HEK293 (cell line): ENCODE results near the gene SMPD3.

Source experiments
- CTCF ChIA-PET: fragments of 350-600 bp; formaldehyde crosslinking; extraction: SDS; loops from one replicate; lab custom pipeline; 2021; ENCODE audit warnings: antibody characterized with exemption; lab: Yijun Ruan, JAX
- POLR2A ChIA-PET: fragments of 300-600 bp; formaldehyde crosslinking; extraction: SDS; loops from one replicate; lab custom pipeline; 2020; ENCODE audit warnings: antibody characterized with exemption, inconsistent platforms; lab: Yijun Ruan, JAX
- H3K27ac ChIP-seq: fragments of 200-500 bp; sonication (Bioruptor generic); 2 replicates; pipeline ENCODE4 v1.5.1; 2014; ENCODE audit warnings: low read depth, low read length, control low read depth, inconsistent platforms; ENCODE audit errors: extremely low read depth
- H3K36me3 ChIP-seq, 2 experiments: fragments of 200-500 bp in 1 of 2; sonication (Bioruptor generic) in 1 of 2; 1 replicate in 1 of 2; 2 replicates in 1 of 2; pipeline ENCODE4 v1.5.1; 2014 to 2017; ENCODE audit warnings: inconsistent platforms in 2 of 2, low read length in 2 of 2; ENCODE audit not compliant: control insufficient read depth in 2 of 2, insufficient read depth in 1 of 2
- H3K4me1 ChIP-seq: fragments of 200-500 bp; sonication (Bioruptor generic); 2 replicates; pipeline ENCODE4 v1.5.1; 2014; ENCODE audit warnings: mild to moderate bottlenecking, low read length, inconsistent platforms; ENCODE audit not compliant: control insufficient read depth, insufficient read depth
- H3K4me3 ChIP-seq: 2 replicates; pipeline ENCODE4 v1.5.1; 2011; ENCODE audit warnings: low read depth, mild to moderate bottlenecking, control low read depth, low read length, moderate library complexity
- H3K9me3 ChIP-seq: fragments of 200-500 bp; sonication (Bioruptor generic); 2 replicates; pipeline ENCODE4 v1.5.1; 2014; ENCODE audit warnings: low read depth, low read length, inconsistent platforms; ENCODE audit not compliant: control insufficient read depth, insufficient read depth
- GLI2 ChIP-seq: fragments of 450-650 bp; formaldehyde crosslinking; IDR thresholded peaks from 2 replicates; pipeline ENCODE4; 2017; ENCODE audit warnings: missing biosample characterization, missing genetic modification characterization, low read depth, borderline replicate concordance
- HOXA7 ChIP-seq: sonication (generic); formaldehyde crosslinking; IDR thresholded peaks from 2 replicates; pipeline ENCODE4 v1.8.1; 2022; ENCODE audit warnings: missing genetic modification reagents, borderline replicate concordance
- PRDM10 ChIP-seq: fragments of 450-650 bp; formaldehyde crosslinking; IDR thresholded peaks from 2 replicates; pipeline ENCODE4 v1.5.1; 2016; ENCODE audit warnings: missing biosample characterization, missing genetic modification characterization
- PRDM6 ChIP-seq: fragments of 450-650 bp; formaldehyde crosslinking; IDR thresholded peaks from 2 replicates; pipeline ENCODE4 v1.5.1; 2017; ENCODE audit warnings: missing biosample characterization, missing genetic modification characterization
- ZBTB17 ChIP-seq: fragments of 450-650 bp; formaldehyde crosslinking; IDR thresholded peaks from 2 replicates; pipeline ENCODE4 v1.5.1; 2016; ENCODE audit warnings: missing biosample characterization, missing genetic modification characterization
- ZNF146 ChIP-seq: fragments of 450-650 bp; formaldehyde crosslinking; IDR thresholded peaks from 2 replicates; pipeline ENCODE4 v1.5.1; 2016; ENCODE audit warnings: missing biosample characterization, missing genetic modification characterization
- ZNF202 ChIP-seq: fragments of 450-650 bp; formaldehyde crosslinking; IDR thresholded peaks from 2 replicates; pipeline ENCODE4 v1.5.1; 2016; ENCODE audit warnings: missing biosample characterization, missing genetic modification characterization, borderline replicate concordance
- ZNF223 ChIP-seq: fragments of 450-650 bp; formaldehyde crosslinking; IDR thresholded peaks from 2 replicates; pipeline ENCODE4 v1.5.1; 2016; ENCODE audit warnings: missing biosample characterization, missing genetic modification characterization
- ZNF280D ChIP-seq: fragments of 450-650 bp; formaldehyde crosslinking; IDR thresholded peaks from 2 replicates; pipeline ENCODE4 v1.5.1; 2016; ENCODE audit warnings: missing biosample characterization, missing genetic modification characterization
- ZNF426 ChIP-seq: fragments of 450-650 bp; formaldehyde crosslinking; IDR thresholded peaks from 2 replicates; pipeline ENCODE4 v1.5.1; 2017; ENCODE audit warnings: missing biosample characterization, missing genetic modification characterization, mild to moderate bottlenecking, inconsistent platforms, moderate library complexity
- ZNF473 ChIP-seq: fragments of 450-650 bp; formaldehyde crosslinking; IDR thresholded peaks from 2 replicates; pipeline ENCODE4 v1.5.1; 2017; ENCODE audit warnings: missing biosample characterization, missing genetic modification characterization
- ZNF518A ChIP-seq: fragments of 450-650 bp; formaldehyde crosslinking; conservative IDR thresholded peaks from 2 replicates; pipeline ENCODE4 v1.5.1; 2016; ENCODE audit warnings: low read depth, missing biosample characterization, missing genetic modification characterization
- ZNF529 ChIP-seq: fragments of 450-650 bp; formaldehyde crosslinking; IDR thresholded peaks from 2 replicates; pipeline ENCODE4 v1.5.1; 2017; ENCODE audit warnings: missing genetic modification characterization, missing biosample characterization; ENCODE audit not compliant: insufficient replicate concordance
- ZNF560 ChIP-seq: fragments of 450-650 bp; formaldehyde crosslinking; IDR thresholded peaks from 2 replicates; pipeline ENCODE4 v1.5.1; 2017; ENCODE audit warnings: missing biosample characterization, missing genetic modification characterization, borderline replicate concordance
- ZNF580 ChIP-seq: fragments of 450-650 bp; formaldehyde crosslinking; IDR thresholded peaks from 2 replicates; pipeline ENCODE4 v1.5.1; 2016; ENCODE audit warnings: missing biosample characterization, missing genetic modification characterization
- ZNF596 ChIP-seq: fragments of 450-650 bp; IDR thresholded peaks from 2 replicates; pipeline ENCODE4 v1.5.0; 2018; ENCODE audit warnings: missing biosample characterization, mild to moderate bottlenecking, missing genetic modification characterization, moderate library complexity
- ZNF621 ChIP-seq: fragments of 450-650 bp; formaldehyde crosslinking; IDR thresholded peaks from 2 replicates; pipeline ENCODE4 v1.5.1; 2017; ENCODE audit warnings: missing biosample characterization, missing genetic modification characterization

SMPD3 gene

GRCh38 chr16:68434624-68435210 is 13.6 kb downstream of the SMPD3 start (continued):
- TF ChIP-seq PRDM10 (tag by site-specific recombination) (no peak), GLI2 (no peak), ZNF560 (no peak)

- POLR2A ChIA-PET: no interaction called here
- no peaks in the 10 kb centered on the region for H3K36me3 ChIP-seq
- CTCF ChIA-PET: interaction anchor here (3.5 kb wide), 1 partner anchor 12 kb away, joined by 12 read pairs; no protein-coding TSS in a partner anchor
- H3K4me1 ChIP-seq: 0 out of 2 replicates have a peak, but pooled peaks cover 2% of the 10 kb centered on the region
- H3K9me3 ChIP-seq: no peaks in the 10 kb centered on the region
- no peak for TF ChIP-seq ZBTB17 (tag by site-specific recombination)
- no peak for TF ChIP-seq HOXA7 (CRISPR knock-in tag)
- no peak for TF ChIP-seq ZNF473
- TF ChIP-seq ZNF596 (tag by site-specific recombination): no peak
- TF ChIP-seq ZNF621: no peak
- no peak for TF ChIP-seq PRDM6 (tag by site-specific recombination)
- TF ChIP-seq ZNF280D (tag by site-specific recombination): no peak
- no peak for TF ChIP-seq ZNF580 (tag by site-specific recombination)
- TF ChIP-seq ZNF202 (tag by site-specific recombination): no peak
- no peak for TF ChIP-seq ZNF223 (tag by site-specific recombination)
- TF ChIP-seq ZNF146 (tag by site-specific recombination): no peak
- H3K4me3 ChIP-seq: no peak overlapping the region
- no peak overlapping the region for H3K27ac ChIP-seq
These were observed 15.0 kb downstream of the SMPD3 start for GRCh38 chr16:68433316-68433715.

- CTCF ChIA-PET: interaction anchor here (0.7 to 3.5 kb wide), 2 partner anchors 12 to 96 kb away, joined by 3 to 12 read pairs; no protein-coding TSS in a partner anchor
- Histone ChIP-seq H3K9me3 (no peaks in the 10 kb centered on the region), H3K4me1 (0 out of 2 replicates have a peak, but pooled peaks cover 2% of the 10 kb centered on the region), H3K4me3 (no peak overlapping the region), H3K36me3 (no peaks in the 10 kb centered on the region), H3K27ac (no peak overlapping the region)
- TF ChIP-seq ZNF518A: no peak
- TF ChIP-seq ZNF529 (tag by site-specific recombination): no peak
- TF ChIP-seq ZNF426: no peak
- POLR2A ChIA-PET: no interaction called here
These were observed 15.6 kb downstream of the SMPD3 start for GRCh38 chr16:68432701-68433100.
